Testis (tissue), 2 donors: ENCODE results near the gene DAP3.

ENCODE experiments used
- POLR2A ChIP-seq: fragments of 450-650 bp; IDR thresholded peaks from one replicate; pipeline ENCODE4 v1.6.1; 2017; ENCODE audit warnings: antibody characterized with exemption, mild to moderate bottlenecking, moderate library complexity
- TF ChIP-seq, protein P1 (sequence below), 3 experiments: fragments of 450-650 bp in 2 of 3; fragments of 200-600 bp in 1 of 3; sonication (generic) in 1 of 3; IDR thresholded peaks; one replicate each; pipeline ENCODE4 v1.5.1; 2016 to 2019; ENCODE audit warnings: antibody characterized with exemption in 3 of 3, mild to moderate bottlenecking in 2 of 3, moderate library complexity in 1 of 3

DNA sequence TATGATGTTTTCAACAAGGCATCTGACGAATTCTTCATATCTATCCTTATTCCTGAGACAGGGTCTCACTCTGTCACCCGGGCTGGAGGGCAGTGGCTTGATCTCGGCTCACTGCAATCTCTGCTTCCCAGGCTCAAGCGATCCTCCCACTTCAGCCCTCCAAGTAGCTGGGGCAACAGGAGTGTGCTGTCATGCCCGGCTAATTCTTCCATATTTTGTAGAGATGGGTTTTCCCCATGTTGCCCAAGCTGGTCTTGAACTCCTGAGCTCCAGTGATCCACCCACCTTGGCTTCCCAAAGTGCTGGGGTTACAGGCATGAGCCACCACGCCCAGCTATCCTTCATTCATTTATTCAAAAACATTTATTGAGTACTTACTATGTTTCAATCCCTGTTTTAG, 8.4 kb upstream of the DAP3 start:
- TF ChIP-seq, protein P1, sequence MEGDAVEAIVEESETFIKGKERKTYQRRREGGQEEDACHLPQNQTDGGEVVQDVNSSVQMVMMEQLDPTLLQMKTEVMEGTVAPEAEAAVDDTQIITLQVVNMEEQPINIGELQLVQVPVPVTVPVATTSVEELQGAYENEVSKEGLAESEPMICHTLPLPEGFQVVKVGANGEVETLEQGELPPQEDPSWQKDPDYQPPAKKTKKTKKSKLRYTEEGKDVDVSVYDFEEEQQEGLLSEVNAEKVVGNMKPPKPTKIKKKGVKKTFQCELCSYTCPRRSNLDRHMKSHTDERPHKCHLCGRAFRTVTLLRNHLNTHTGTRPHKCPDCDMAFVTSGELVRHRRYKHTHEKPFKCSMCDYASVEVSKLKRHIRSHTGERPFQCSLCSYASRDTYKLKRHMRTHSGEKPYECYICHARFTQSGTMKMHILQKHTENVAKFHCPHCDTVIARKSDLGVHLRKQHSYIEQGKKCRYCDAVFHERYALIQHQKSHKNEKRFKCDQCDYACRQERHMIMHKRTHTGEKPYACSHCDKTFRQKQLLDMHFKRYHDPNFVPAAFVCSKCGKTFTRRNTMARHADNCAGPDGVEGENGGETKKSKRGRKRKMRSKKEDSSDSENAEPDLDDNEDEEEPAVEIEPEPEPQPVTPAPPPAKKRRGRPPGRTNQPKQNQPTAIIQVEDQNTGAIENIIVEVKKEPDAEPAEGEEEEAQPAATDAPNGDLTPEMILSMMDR (IDR thresholded peaks at IDR 0.05) = no peak
- TF ChIP-seq POLR2A = no peak
